Activated CD4-positive, alpha-beta T cell treated with anti-CD3 and anti-CD28 coated beads for 24 hours (primary cell): ENCODE results near the gene NR2C2AP.

Source experiments
- DNase-seq, 2 donors: peaks; one replicate each; pipeline ENCODE4 v3.0.0-alpha.2; 2020; ENCODE audit warnings: low read depth in 2 of 2

Gene NR2C2AP

DNA sequence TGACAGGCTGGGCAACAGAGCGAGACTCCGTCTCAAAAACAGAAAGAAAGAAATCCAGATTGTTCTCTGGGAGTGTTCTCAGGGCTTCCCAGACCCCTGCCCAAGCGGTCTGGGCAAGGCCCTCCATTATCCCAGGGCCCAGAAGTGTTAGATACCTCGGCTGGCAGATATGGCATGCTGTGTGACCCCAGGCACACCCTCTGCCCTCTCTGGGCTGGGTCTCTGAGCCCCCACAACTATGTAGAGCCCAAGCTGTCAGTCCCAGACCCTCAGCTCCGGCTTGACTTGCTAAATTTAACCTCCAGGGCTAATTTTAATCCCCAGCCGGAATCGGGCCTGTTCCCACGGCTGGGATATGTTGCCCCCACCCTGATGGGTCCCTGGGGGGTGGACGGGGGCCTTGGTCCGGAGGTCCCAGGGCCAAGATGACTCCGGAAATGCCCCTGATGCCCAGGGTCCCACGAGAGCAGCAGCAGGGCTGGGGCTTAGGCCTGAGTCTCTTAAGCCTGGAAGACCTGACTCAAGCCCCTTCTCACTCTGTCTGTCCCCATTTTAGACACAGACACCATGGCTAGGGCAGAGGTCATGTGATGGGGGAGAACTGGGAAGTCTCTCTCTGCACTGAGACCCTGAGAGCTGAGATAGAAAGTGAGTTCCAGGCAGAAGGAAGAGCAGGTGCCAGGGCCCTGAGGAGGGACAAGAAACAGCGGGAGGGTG lies 50.4 kb downstream of the NR2C2AP start:
- no peak for DNase-seq

DNA sequence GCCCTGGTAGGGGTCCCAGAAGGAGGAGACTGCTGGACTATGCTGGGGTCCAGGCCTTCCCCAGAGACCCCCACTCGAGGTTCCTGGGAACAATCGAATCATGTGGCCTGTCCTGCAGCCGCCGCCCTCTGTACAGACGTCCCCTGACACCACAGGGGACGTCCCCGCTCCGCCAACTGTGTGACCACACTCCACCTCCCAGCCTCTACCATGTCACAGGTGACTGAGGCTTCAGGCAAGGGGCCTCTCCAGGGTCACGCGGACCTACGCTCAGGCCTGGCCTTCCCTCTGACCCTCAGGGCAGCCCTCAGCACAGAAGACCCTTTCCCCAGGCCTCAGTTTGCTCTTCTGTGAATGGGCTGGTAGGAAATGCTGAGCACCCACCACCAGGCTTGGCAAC lies 51.8 kb downstream of the NR2C2AP start:
- DNase-seq: no peak
